GM12864 (cell line): ENCODE results near the gene TJP3.

Source experiments
- DNase-seq: peaks from one replicate; pipeline ENCODE4 v3.0.0-alpha.2; 2011; ENCODE audit warnings: low read depth
- H3K4me3 ChIP-seq: 2 replicates; pipeline ENCODE4 v1.5.1; 2011; ENCODE audit warnings: mild to moderate bottlenecking, low read depth, low read length, control low read depth
- CTCF ChIP-seq: IDR thresholded peaks from 2 replicates; pipeline ENCODE4 v1.5.1; 2011; ENCODE audit warnings: low read depth, mild to moderate bottlenecking, moderate library complexity, low read length, control low read depth, inconsistent platforms; ENCODE audit errors: missing control alignments

Gene TJP3

GRCh38 chr19:3785451-3785937, 77.3 kb downstream of the TJP3 start:
- no peak for TF ChIP-seq CTCF
- DNase-seq = no peak
- H3K4me3 ChIP-seq = no peak overlapping the region

GRCh38 chr19:3785938-3786824, 78.0 kb downstream of the TJP3 start, which contains the start of gene MATK:
Gene MATK, minus strand, starts transcription at chr19:3786381. Its CDS starts 1,246 bp downstream, at chr19:3785135.
- no peak within 1 kb of the TSS for H3K4me3 ChIP-seq
- no peak for DNase-seq
- no peak for TF ChIP-seq CTCF

GRCh38 chr19:3788996-3789778, 81.0 kb downstream of the TJP3 start:
- no peak for TF ChIP-seq CTCF
- no peak for DNase-seq
- H3K4me3 ChIP-seq = no peak overlapping the region

- H3K4me3 ChIP-seq = no peak overlapping the region
- DNase-seq = no peak
- no peak for TF ChIP-seq CTCF
These were observed 82.1 kb downstream of the TJP3 start for GRCh38 chr19:3790209-3790734.

- no peak for TF ChIP-seq CTCF
- no peak overlapping the region for H3K4me3 ChIP-seq
- DNase-seq = no peak
These were observed 82.8 kb downstream of the TJP3 start for GRCh38 chr19:3790941-3791340.

GRCh38 chr19:3792114-3792513, 83.9 kb downstream of the TJP3 start:
- no peak overlapping the region for H3K4me3 ChIP-seq
- no peak for TF ChIP-seq CTCF
- no peak for DNase-seq
